HCT116 (cell line): ENCODE results near the gene AOPEP.

Experiments used
- CTCF ChIP-seq, 3 experiments: fragments of 200-600 bp in 1 of 3; sonication (generic) in 1 of 3; IDR thresholded peaks in 2 of 3; conservative IDR thresholded peaks in 1 of 3; 2 replicates each; pipeline ENCODE4 v1.5.1; 2012 to 2017; ENCODE audit warnings: low read depth in 2 of 3, low read length in 2 of 3, antibody characterized with exemption in 1 of 3, borderline replicate concordance in 1 of 3, control low read depth in 1 of 3, mild to moderate bottlenecking in 1 of 3, mixed read lengths in 1 of 3, mixed run types in 1 of 3, moderate library complexity in 1 of 3; ENCODE audit not compliant: insufficient read depth in 1 of 3
- MAX ChIP-seq: IDR thresholded peaks from 2 replicates; pipeline ENCODE4 v1.6.1; 2012
- POLR2A ChIP-seq: IDR thresholded peaks from 2 replicates; pipeline ENCODE4 v1.7.0; 2011; ENCODE audit warnings: borderline replicate concordance; ENCODE audit not compliant: insufficient read depth, insufficient read length; ENCODE audit errors: extremely low read depth
- REST ChIP-seq: IDR thresholded peaks from 2 replicates; pipeline ENCODE4 v1.6.1; 2012; ENCODE audit warnings: low read depth

GRCh38 chr9:95133325-95133705 is 406.8 kb downstream of the AOPEP start:
- TF ChIP-seq MAX (no peak), CTCF (IDR thresholded peaks at IDR 0.05 in 2 of 3, conservative IDR thresholded peaks at IDR 0.05 in 1 of 3; ENCODE audit: borderline replicate concordance in 1 of 3, insufficient read depth in 1 of 3, low read depth in 2 of 3, low read length in 2 of 3) (no peak), REST (no peak), POLR2A (no peak)
